Activated CD8-positive, alpha-beta memory T cell treated with anti-CD3 and anti-CD28 coated beads, Interleukin-2, amount 10 ng/mL, durations not matched to agents 7 days and 5 days (primary cell): ENCODE data around the gene FBN3. TPM values are rescaled to one million over a fixed set of nuclear protein-coding genes. Genes with fewer than 3 reads are reported as not detected.

ENCODE experiments used
- ATAC-seq: fragments of 150-1000 bp; cut with Tn5 transposase; one replicate; pipeline ENCODE4 v1.10.0; 2021; ENCODE audit warnings: moderate library complexity
- CTCF ChIA-PET: fragments of 350-600 bp; sonication (Branson Sonifier 250); formaldehyde crosslinking; loops from one replicate; lab custom pipeline; 2021; ENCODE audit warnings: antibody characterized with exemption; lab: Charles Lee
- DNase-seq: peaks from one replicate; pipeline ENCODE4 v3.0.0-alpha.2; 2020
- H3K27ac Mint-ChIP-seq: one replicate; pipeline ENCODE4 v1.8.0; 2021; ENCODE audit warnings: mild to moderate bottlenecking, mixed read lengths
- H3K27me3 Mint-ChIP-seq: one replicate; pipeline ENCODE4 v1.8.0; 2021; ENCODE audit warnings: mixed read lengths
- H3K36me3 Mint-ChIP-seq: one replicate; pipeline ENCODE4 v1.8.0; 2021; ENCODE audit warnings: mild to moderate bottlenecking, mixed read lengths
- H3K4me1 Mint-ChIP-seq: one replicate; pipeline ENCODE4 v1.8.0; 2021; ENCODE audit warnings: mixed read lengths
- H3K4me3 Mint-ChIP-seq: one replicate; pipeline ENCODE4 v1.8.0; 2021; ENCODE audit warnings: mild to moderate bottlenecking, moderate library complexity, mixed read lengths
- H3K9me3 Mint-ChIP-seq: one replicate; pipeline ENCODE4 v1.8.0; 2022; ENCODE audit warnings: low read depth, mixed read lengths
- total RNA-seq, 2 experiments: library from RNA; stranded (reverse); gene quantifications; one replicate each; pipeline ENCODE4 v1.2.3, GENCODE V29; 2021

The FBN3 gene
- total RNA-seq: under 1 TPM in 1 of 2 experiments, not detected in 1; 0.06 TPM

DNA sequence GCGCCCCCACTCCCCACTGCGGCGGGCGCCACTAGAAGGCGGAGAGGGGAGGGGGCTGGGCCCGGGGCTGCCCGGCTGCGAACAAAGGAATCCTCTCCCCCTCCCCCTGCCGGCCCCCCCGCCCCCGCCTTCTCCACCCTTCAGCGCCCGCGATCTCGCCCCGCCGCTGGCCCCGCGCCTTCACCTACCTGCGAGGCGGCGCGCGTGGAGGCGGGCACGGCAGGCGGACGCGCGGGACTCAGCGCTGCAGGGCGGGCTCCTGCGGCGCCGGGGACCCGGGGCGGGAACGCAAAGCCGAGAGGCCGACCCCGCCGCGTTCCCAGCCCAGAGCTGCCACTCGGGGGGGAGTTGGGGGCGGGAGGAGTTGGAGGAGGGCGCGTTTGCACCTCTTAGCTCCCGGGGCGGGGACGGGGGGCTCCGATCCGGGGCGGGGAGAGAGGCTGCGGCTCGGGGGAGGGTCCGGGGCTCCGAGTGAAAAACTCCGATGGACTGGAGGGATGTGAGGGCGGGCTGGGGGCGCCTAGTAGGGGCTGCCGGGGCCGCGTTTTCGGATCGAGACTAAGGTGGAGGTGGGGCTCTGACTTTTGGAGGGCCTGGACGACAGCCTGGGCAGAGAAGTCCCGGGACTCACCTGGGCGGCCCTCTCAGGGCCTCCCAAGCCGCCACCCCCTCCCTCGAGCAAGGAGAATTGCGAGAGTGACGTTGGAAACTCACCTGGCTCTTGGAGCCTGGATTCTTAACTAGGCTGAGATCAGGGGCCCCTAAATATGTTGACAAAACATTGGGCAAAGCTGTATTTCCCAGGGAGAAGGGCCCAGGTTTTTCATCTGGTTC, at the start of gene FBN3:
Gene FBN3 (minus strand): TSS at position 332 of the 834 bp plus-strand sequence. CDS start 2,112 bp downstream, outside the sequence.
- no peak within 1 kb of the TSS for H3K27ac Mint-ChIP-seq
- ATAC-seq: no peak
- H3K4me3 Mint-ChIP-seq: no peak within 1 kb of the TSS
- peaks cover 54% of the 10 kb centered on the region for H3K27me3 Mint-ChIP-seq
- CTCF ChIA-PET: interaction anchor here (0.7 kb wide), 1 partner anchor 9 kb away, joined by 3 read pairs; no protein-coding TSS in a partner anchor
- no peaks in the 10 kb centered on the region for H3K36me3 Mint-ChIP-seq
- H3K9me3 Mint-ChIP-seq: no peaks in the 10 kb centered on the region
- DNase-seq: no peak
- H3K4me1 Mint-ChIP-seq: peaks cover 3% of the 10 kb centered on the region

DNA sequence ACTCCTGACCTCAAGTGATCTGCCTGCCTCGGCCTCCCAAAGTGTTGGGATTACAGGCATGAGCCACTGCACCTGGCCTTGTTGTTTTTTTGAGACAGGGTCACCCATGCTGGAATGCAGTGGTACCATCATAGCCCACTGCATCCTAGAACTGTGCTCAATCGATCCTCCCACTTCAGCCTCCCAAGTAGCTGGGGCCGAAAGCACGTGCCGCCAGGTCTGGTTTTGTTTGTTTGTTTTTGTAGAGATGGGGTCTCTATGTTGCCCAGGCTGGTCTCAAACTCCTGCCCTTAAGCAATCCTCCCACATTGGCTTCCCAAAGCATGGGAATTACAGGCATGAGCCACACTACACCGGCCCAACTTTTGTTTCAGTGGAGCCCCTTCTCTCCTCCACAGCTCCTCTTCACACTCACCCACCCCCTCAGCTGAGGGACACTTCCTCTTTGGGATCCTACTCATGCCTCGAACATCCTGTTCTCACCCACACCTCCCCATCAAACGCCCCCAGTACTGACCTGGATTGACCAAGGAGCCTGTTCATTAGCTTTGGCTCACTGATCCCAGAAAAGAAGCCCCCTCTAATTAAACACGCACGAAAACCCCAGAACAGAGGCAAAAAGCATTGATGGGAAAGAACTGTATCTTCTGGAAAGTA, 47.0 kb upstream of the FBN3 start:
- no peak overlapping the region for H3K4me3 Mint-ChIP-seq
- peaks cover 45% of the 10 kb centered on the region for H3K4me1 Mint-ChIP-seq
- ATAC-seq (no peak), DNase-seq (no peak)
- H3K27ac Mint-ChIP-seq: peak overlapping the region; percentile 2
- no peaks in the 10 kb centered on the region for H3K36me3 Mint-ChIP-seq
- H3K9me3 Mint-ChIP-seq: peaks cover 2% of the 10 kb centered on the region
- CTCF ChIA-PET: interaction anchor here (0.8 kb wide), 1 partner anchor 14 kb away, joined by 3 read pairs; no protein-coding TSS in a partner anchor
- H3K27me3 Mint-ChIP-seq: peaks cover 5% of the 10 kb centered on the region

DNA sequence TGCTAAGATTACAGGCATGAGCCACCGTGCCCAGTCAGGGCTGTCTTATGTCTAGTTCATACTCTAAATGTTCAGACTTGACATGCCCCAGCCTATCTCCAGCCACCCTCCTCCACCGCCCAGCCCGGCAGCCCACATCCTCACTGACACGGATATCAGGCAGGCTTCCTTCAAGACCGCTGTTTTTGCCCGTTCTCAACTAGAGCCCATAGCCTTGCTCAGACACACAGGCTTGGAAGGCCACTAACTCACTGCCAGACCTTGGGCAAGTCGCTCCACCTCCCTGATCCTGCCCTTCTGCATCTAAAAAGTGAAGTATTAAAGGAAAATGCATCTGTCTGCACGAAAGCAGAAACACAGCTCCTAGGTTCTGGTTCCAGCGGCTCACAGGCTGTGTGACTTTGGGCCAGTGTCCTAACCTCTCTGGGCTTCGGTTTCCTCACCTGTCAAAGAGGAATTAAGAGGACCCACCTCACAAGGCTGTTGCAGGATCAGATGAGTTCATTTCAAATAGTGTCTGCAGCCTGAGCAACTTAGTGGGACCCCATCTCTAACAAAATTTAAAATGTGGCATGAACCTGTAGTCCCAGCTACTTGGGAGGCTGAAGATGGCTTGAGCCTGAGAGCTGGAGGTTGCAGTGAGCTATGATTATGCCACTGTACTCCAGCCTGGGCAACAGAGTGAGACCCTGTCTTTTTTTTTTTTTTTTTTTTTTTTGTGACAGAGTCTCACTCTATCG, 45.3 kb upstream of the FBN3 start:
- H3K4me3 Mint-ChIP-seq: peak overlapping the region; percentile 72
- H3K27ac Mint-ChIP-seq: peak overlapping the region; percentile 98
- no peaks in the 10 kb centered on the region for H3K27me3 Mint-ChIP-seq
- H3K36me3 Mint-ChIP-seq: no peaks in the 10 kb centered on the region
- ATAC-seq (peak; percentile 82), DNase-seq (peak; percentile 90)
- H3K9me3 Mint-ChIP-seq: peaks cover 2% of the 10 kb centered on the region
- peaks cover 45% of the 10 kb centered on the region for H3K4me1 Mint-ChIP-seq
- CTCF ChIA-PET: interaction anchor here (1.0 to 2.5 kb wide), 8 partner anchors 11 to 274 kb away, joined by 3 to 19 read pairs (median 4); partner anchors contain the start of genes CERS4 and SNAPC2

DNA sequence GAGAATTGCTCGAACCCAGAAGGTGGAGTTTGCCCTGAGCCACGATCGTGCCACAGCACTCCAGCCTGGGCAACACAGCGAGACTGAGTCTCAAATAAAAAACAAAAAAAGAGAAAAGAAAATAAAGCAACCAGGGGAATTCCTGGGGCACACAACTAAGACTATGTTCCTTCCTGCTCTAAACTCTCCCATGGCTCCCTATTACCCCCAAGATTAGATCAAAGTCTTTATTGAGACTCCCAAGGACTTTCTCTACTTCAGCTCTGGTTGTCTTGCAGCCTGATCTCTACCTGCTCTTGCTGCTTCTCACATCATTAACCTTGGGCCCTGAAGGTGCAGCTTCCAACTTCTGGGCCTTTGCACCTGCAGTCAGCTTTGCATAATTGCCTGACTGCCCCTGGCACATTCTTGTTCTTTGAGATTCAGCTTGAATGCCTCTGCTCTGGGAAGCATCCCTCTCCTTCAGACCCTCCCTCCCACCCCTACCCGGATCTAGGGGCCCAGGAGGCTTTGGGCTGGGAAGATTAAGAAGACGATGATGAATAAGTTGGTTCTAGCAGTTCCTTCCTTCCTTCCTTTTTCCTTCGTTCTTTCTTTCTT, 42.9 kb upstream of the FBN3 start:
- Mint-ChIP-seq H3K4me1 (peaks cover 44% of the 10 kb centered on the region), H3K36me3 (no peaks in the 10 kb centered on the region), H3K9me3 (peaks cover 2% of the 10 kb centered on the region), H3K27ac (peak overlapping the region; percentile 14), H3K4me3 (no peak overlapping the region), H3K27me3 (no peaks in the 10 kb centered on the region)
- CTCF ChIA-PET: interaction anchor here (1.3 kb wide), 1 partner anchor 12 kb away, joined by 3 read pairs; no protein-coding TSS in a partner anchor
- ATAC-seq (no peak), DNase-seq (no peak)

DNA sequence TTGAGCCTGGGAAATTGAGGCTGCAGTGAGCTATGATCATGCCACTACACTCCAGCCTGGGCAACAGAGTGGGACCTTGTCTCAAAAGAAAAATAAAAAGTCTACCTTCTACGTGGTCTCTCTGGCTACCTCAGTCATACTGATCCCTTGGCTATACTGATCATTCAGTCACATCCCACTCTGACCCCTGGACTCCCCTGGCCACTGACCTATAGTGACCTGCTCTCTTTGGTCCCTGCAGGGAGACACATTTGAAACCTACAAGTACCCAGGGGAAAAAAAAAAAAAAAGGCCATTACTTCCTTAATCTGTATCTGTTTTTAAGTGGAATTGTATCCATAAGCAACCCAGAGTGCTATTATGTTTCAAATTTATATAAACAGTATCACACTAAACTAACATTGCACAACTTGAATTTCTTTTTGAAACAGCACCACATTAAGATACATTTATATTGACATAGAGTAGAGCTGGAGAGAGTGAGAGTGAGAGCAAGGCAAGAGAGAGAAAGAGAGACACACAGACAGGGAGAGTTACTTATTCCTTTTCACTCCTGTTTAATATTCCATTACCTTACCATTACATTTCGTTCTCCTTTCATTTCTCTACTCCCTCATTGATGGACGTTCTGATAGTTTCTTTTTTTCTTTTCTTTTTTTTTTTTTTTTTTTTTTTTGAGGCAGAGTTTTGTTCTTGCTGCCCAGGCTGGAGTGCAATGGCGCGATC, 36.1 kb upstream of the FBN3 start:
- CTCF ChIA-PET: no interaction called here
- Mint-ChIP-seq H3K9me3 (no peaks in the 10 kb centered on the region), H3K36me3 (no peaks in the 10 kb centered on the region), H3K4me1 (peaks cover 10% of the 10 kb centered on the region), H3K27me3 (no peaks in the 10 kb centered on the region), H3K4me3 (no peak overlapping the region), H3K27ac (no peak overlapping the region)
- no peak for DNase-seq
- no peak for ATAC-seq

DNA sequence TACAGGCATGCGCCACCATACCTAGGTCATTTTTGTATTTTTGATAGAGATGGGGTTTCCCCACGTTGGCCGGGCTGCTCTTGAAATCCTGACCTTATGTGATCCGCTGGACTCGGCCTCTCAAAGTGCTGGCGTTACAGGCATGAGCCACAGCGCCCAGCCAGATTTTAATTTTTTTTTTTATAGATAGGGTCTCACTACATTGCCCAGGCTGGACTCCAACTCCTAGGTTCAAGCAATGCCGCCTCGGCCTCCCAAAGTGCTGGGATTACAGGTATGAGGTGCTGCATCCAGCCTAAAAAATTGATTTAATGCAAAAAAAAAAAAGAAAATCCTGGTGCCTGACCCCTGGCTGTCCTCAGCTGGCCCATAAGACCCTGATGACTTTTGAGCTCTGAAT, 34.9 kb upstream of the FBN3 start:
- peaks cover 10% of the 10 kb centered on the region for H3K4me1 Mint-ChIP-seq
- no peaks in the 10 kb centered on the region for H3K27me3 Mint-ChIP-seq
- H3K36me3 Mint-ChIP-seq: no peaks in the 10 kb centered on the region
- no peak overlapping the region for H3K27ac Mint-ChIP-seq
- H3K9me3 Mint-ChIP-seq: no peaks in the 10 kb centered on the region
- DNase-seq (no peak), ATAC-seq (no peak)
- no peak overlapping the region for H3K4me3 Mint-ChIP-seq
- CTCF ChIA-PET: no interaction called here

DNA sequence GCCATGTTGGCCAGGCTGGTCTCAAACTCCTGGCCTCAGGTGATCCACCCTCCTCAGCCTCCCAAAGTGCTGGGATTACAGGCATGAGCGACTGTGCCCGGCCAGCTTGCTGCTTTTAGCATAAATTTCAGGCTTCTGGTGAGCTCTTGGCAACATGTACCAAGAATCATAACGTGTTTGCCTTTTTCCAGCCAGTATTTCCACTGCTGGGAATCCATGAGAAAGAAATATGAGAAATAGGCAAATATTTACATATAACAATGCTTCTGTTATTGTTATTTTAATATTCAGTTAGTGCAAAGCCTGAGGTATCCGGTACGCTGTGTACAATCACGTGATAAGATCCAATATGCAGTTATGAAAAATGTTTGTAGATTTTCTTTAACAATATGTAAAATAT, 30.6 kb upstream of the FBN3 start:
- H3K27ac Mint-ChIP-seq: no peak overlapping the region
- no peak overlapping the region for H3K4me3 Mint-ChIP-seq
- DNase-seq (no peak), ATAC-seq (no peak)
- H3K27me3 Mint-ChIP-seq: no peaks in the 10 kb centered on the region
- H3K9me3 Mint-ChIP-seq: no peaks in the 10 kb centered on the region
- CTCF ChIA-PET: interaction anchor here (0.6 to 2.0 kb wide), 4 partner anchors 14 to 678 kb away, joined by 3 to 4 read pairs (median 4); no protein-coding TSS in a partner anchor
- peaks cover 6% of the 10 kb centered on the region for H3K4me1 Mint-ChIP-seq
- H3K36me3 Mint-ChIP-seq: no peaks in the 10 kb centered on the region

DNA sequence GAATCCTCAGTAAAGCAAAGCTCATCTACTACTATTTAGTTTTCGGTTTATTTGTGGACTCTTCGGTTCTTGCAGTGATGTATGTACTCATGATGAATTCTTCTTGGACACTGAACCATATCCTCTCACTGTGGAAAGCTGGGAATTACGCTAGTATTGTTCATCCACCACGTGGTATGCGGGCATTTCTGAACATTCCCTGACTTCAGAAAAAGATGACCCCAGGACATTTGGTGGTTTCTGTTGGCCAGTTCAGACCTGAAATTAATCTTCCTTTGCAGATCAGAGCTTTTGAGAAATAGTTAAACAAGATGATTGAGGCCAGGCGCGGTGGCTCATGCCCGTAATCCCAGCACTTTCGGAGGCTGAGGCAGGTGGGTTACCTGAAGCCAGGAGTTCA, 25.3 kb upstream of the FBN3 start:
- no peak for DNase-seq
- Mint-ChIP-seq H3K27ac (no peak overlapping the region), H3K36me3 (no peaks in the 10 kb centered on the region), H3K4me1 (no peaks in the 10 kb centered on the region), H3K9me3 (no peaks in the 10 kb centered on the region), H3K4me3 (no peak overlapping the region), H3K27me3 (no peaks in the 10 kb centered on the region)
- CTCF ChIA-PET: interaction anchor here (0.6 to 1.6 kb wide), 2 partner anchors 16 to 141 kb away, joined by 3 to 4 read pairs; no protein-coding TSS in a partner anchor
- no peak for ATAC-seq

DNA sequence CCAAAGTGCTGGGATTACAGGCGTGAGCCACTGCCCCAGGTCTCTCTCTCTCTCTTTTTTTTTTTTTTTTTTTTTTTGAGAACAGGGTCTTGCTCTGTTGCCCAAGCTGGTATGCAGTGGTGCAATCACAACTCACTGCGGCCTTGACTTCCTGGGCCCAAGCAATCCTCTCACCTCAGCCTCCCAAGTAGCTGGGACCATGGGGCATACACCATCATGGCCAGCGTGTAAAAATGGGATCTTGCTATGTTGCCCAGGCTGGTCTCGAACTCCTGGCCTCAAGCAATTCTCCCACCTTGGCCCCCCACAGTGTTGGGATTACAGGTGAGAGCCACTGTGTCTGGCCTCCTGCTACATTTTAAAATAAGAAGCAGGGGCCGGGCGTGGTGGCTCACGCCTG, 19.1 kb upstream of the FBN3 start:
- ATAC-seq (no peak), DNase-seq (no peak)
- Mint-ChIP-seq H3K27me3 (no peaks in the 10 kb centered on the region), H3K36me3 (no peaks in the 10 kb centered on the region), H3K4me3 (no peak overlapping the region), H3K4me1 (no peaks in the 10 kb centered on the region), H3K27ac (no peak overlapping the region), H3K9me3 (no peaks in the 10 kb centered on the region)
- CTCF ChIA-PET: interaction anchor here (0.9 to 1.1 kb wide), 2 partner anchors 10 to 85 kb away, joined by 3 to 6 read pairs; no protein-coding TSS in a partner anchor

DNA sequence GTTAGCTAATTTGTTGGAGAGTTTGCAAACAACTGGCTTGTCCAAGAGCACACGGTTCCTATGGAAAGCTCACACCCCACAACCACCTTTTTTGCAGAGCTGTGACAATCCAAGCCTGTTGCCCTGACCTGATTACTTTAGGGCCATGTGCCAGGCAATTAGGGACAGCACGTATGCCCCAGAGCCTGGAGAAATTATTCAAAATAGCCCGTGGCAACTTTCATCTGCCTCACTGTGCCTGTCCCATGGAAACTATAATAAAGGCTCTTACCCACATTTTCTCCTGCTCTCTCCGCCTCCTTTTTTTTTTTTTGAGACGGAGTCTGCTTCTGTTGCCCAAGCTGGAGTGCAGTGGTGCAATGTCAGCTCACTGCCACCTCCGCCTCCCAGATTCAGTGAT, 18.6 kb upstream of the FBN3 start:
- CTCF ChIA-PET: interaction anchor here (0.9 to 1.1 kb wide), 2 partner anchors 9 to 85 kb away, joined by 3 to 6 read pairs; no protein-coding TSS in a partner anchor
- Mint-ChIP-seq H3K27ac (no peak overlapping the region), H3K27me3 (no peaks in the 10 kb centered on the region)

DNA sequence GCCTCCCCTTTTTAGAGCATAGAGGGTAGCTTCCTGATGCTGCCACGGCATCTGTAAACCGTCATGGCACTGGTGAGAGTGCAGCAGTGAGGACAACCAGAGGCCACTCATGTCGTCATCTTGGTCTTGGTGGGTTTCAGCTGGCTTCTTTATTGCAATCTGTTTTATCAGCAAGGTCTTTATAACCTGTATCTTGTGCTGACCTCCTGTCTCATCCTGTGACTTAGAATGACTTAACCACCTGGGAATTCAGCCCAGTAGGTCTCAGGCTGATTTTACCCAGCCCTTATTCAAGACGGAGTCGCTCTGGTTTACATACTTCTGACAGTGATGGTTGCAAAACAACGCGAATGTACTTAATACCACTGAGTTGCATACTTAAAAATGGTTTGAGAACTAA, 14.4 kb upstream of the FBN3 start:
- Mint-ChIP-seq H3K4me3 (no peak overlapping the region), H3K27ac (no peak overlapping the region), H3K9me3 (no peaks in the 10 kb centered on the region), H3K4me1 (peaks cover 9% of the 10 kb centered on the region), H3K27me3 (no peaks in the 10 kb centered on the region), H3K36me3 (no peaks in the 10 kb centered on the region)
- CTCF ChIA-PET: interaction anchor here (1.3 kb wide), 1 partner anchor 76 kb away, joined by 3 read pairs; no protein-coding TSS in a partner anchor
- DNase-seq: no peak
- ATAC-seq: no peak

More for the DNA sequence above, 18.6 kb upstream of the FBN3 start:
- Mint-ChIP-seq H3K4me1 (no peaks in the 10 kb centered on the region), H3K36me3 (no peaks in the 10 kb centered on the region), H3K9me3 (no peaks in the 10 kb centered on the region), H3K4me3 (no peak overlapping the region)
- ATAC-seq: no peak
- DNase-seq: no peak

DNA sequence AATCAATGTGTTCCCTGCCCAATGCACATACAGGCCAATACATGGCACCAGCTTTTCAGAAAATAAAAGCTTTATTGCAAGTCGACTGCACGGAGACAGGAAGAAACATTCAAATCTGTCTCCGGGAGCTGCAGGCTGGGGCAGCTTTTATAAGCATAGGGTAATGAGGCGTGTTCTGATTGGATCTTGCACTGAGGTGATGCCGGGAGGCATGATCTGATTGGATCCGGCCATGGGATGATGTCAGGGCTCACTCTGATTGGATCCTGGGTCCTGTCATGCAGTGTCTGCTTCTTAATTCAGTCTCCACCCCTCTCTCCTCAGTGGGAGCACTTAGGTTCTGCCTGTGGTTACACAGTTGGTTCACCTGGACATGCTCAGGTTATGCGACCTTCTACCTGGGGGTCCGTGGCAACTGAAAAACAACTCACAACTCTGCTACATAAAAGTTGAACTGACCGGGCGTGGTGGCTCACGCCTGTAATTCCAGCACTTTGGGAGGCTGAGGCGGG, 11.8 kb upstream of the FBN3 start:
- ATAC-seq: peak; percentile 47
- peaks cover 5% of the 10 kb centered on the region for H3K27me3 Mint-ChIP-seq

More for the DNA sequence above, 11.8 kb upstream of the FBN3 start:
- no peak overlapping the region for H3K27ac Mint-ChIP-seq
- H3K36me3 Mint-ChIP-seq: no peaks in the 10 kb centered on the region
- CTCF ChIA-PET: no interaction called here
- H3K9me3 Mint-ChIP-seq: no peaks in the 10 kb centered on the region
- no peak overlapping the region for H3K4me3 Mint-ChIP-seq
- peaks cover 9% of the 10 kb centered on the region for H3K4me1 Mint-ChIP-seq
- DNase-seq: no peak
